ENCODE measurements around the gene B4GALNT3.

The B4GALNT3 gene

GRCh38 chr12:468671-469389 is 9.1 kb downstream of the B4GALNT3 start:
- DNase-seq: no peak

DNA sequence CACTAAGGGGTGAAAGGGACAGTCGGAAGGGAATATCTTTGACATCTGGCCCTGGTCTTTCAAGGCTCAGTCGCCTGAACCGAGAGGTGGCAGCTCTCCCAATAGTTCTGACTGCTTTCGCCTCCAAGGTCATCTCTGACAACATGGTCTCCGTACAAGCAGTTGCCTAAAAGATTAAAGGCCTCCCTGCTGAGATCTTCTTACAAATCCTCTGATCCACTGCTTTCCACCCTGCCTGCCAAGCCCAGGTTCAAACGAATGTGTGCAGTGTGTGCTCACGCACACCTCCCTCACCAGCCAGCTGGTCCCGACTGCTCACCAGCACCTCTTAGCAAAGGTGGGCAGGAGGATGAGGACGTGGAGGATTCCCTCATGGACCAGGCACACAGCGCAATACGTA is 10.4 kb downstream of the B4GALNT3 start:
- no peak for DNase-seq

GRCh38 chr12:473198-473597 is 13.5 kb downstream of the B4GALNT3 start:
- no peak for DNase-seq

DNA sequence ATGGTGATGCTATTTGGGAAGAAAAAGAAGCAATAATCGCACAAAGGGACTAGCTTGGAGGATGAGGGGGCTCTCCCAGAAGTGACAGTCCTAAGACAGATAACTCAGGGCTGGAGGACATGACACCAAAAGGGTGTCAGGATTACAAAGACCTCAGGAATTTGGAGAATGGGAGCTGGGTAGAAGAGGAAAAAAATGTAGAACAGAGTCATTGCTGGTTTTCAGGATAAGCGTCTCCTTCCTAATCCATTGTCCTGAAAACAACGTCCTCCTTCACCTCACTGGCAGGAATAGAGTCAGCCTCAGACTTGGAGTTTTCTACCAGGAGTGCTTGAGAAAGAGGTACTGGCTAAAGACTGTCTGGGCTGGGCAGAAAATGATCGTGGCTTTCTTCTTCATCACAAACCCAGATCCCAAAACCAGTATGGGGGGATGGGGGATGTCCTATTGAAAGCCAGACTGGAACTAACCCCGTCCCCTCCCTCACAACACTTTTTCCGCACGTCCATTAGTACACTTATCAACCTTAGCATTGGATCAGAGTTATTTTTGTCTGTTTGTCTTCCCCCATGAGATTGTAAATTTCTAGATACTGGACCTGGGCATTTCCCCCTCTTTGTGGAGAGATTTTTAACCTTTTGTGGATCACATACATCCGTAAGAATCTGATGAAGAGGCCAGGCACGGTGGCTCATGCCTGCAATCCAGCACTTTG is 14.3 kb downstream of the B4GALNT3 start:
- no peak for DNase-seq

DNA sequence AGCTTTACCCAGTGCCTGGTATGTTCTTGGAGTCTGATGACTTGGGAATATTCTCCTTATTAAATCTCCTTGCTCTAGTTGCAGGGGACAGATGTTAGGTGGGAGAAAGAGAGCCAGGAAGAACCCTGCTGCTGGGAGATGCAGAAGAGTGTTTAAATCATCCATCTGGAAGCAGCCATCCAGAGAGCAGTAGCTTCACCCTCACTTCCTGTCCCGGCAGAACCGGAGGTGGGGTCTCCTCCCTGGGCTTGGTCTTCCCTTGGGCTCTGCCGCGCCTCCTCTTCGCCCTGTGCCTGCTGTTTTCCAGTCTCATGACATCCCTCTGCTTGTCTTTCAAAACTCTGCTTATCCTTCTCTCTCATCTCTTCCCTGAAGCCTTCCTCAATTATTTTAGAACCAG is 15.5 kb downstream of the B4GALNT3 start:
- no peak for DNase-seq

GRCh38 chr12:479161-479560 is 19.4 kb downstream of the B4GALNT3 start:
- DNase-seq: no peak

GRCh38 chr12:480831-481816 is 21.4 kb downstream of the B4GALNT3 start:
- no peak for DNase-seq

GRCh38 chr12:482061-482460 is 22.3 kb downstream of the B4GALNT3 start:
- no peak for DNase-seq

GRCh38 chr12:484096-484495 is 24.4 kb downstream of the B4GALNT3 start:
- DNase-seq: no peak

- DNase-seq: no peak
Measured at GRCh38 chr12:490260-490659, 30.5 kb downstream of the B4GALNT3 start.

- DNase-seq: no peak
Measured at GRCh38 chr12:495466-495865, 35.7 kb downstream of the B4GALNT3 start.

GRCh38 chr12:496736-497135 is 37.0 kb downstream of the B4GALNT3 start:
- no peak for DNase-seq

- DNase-seq: no peak
Measured at GRCh38 chr12:497501-498160, 37.9 kb downstream of the B4GALNT3 start.

GRCh38 chr12:499837-500458 is 40.2 kb downstream of the B4GALNT3 start:
- no peak for DNase-seq

DNA sequence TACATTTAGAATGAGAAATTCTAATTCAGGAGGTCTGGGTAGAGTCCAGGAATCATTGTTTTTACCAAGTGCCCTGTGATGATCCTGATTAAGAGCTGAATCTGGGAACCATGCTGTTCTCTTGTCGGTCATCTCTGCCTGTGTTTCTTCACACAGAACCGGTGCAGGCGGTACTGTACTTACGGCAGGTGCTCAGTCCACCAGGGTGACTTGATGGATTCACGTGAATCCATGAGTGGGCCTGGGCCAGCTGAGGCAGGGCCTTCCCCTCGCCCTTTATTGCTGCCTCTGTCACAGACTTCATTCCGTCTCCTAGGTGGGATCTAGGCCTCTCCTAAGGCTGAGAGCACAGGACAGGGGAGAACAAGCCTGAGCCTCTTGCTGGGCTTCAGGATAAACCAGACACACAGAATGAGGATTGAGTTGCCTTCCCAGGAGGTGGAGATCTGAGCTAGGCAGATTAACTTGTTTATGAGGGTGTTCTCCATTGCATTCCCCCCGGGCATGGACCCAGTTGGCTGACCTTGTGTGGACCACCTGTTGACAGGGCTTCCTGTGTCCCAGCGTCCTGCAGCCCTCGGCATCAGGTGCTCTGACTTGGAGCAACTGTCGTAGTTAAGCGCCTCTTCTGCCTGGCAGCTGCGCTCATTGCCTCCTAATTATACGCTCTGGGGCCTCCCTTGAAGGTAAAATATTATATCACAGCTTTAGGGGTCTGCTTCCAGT is 42.1 kb downstream of the B4GALNT3 start:
- no peak for DNase-seq

- DNase-seq: no peak
Measured at GRCh38 chr12:503111-503761, 43.5 kb downstream of the B4GALNT3 start.

- DNase-seq: no peak
Measured at GRCh38 chr12:505221-505620, 45.5 kb downstream of the B4GALNT3 start.

- DNase-seq: no peak
Measured at GRCh38 chr12:507391-507796, 47.7 kb downstream of the B4GALNT3 start.

DNA sequence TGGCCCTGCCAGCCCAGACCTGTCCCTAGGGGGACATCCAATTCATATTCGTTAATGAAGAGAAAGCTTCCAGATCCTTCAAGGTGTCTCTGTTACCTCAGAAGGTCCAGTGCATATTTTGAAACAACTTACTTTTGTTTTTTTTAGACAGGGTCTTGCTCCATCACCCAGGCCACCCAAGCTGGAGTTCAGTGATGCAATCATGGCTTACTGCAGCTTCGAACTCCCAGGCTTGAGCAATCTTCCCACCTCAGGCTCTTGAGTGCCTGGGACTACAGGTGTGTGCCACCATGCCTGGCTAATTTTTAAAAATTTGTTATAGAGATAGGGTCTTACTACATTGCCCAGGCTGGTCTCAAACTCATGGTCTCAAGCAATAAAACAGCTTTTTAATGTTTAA is 48.4 kb downstream of the B4GALNT3 start:
- no peak for DNase-seq

DNA sequence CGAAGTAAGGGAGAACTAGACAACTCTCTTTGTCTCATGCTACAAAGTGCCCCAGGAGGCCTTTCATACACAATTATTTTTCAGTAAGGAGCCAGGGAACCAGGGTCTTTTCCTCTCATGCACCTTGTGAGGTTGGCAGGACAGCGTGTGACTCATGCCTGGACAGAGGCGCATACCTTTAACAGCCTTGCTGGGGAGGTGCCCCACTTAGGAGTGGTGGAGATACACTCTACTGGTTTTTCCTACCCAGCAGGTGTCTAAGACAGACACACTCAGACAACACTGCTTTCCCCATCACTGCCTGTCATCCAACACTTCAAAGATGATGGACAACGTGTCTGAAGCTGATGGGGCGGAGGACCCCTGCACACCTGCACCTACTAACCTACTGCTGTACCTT is 49.1 kb downstream of the B4GALNT3 start:
- DNase-seq: no peak

DNA sequence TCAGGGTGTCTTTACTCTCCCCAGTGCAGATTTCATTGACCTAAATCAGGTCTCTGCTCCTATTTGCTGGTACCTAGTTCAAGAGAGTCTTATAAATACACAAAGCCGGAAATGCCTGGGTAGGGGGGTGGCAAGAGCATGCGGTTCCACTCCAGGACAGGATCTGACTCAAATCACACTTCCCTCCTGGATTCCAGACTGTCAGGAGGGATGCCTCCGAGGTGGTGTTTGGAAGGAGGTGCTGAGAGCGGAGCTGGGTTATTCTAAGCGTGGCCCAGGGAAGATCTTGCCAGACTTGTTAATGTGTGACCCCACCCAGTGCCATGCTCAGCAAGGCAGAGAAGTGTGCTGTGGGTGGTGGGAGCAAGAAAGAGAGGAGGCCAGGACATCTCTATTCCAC is 49.8 kb downstream of the B4GALNT3 start:
- no peak for DNase-seq

All from stimulated activated CD4-positive, alpha-beta T cell treated with anti-CD3 and anti-CD28 coated beads, Interleukin-15, amount 100 ng/mL, for 24 hours (primary cell).